Measurements from ENCODE around the gene DCC.

Gene DCC

GRCh38 chr18:53234610-53235009 lies 894.6 kb downstream of the DCC start:
- no peak for DNase-seq (ENCODE audit: low read depth)

- no peak for DNase-seq (ENCODE audit: low read depth)
These were observed 901.2 kb downstream of the DCC start for GRCh38 chr18:53241161-53241560.

- DNase-seq (ENCODE audit: low read depth): no peak
These were observed 913.8 kb downstream of the DCC start for GRCh38 chr18:53253789-53254188.

- DNase-seq (ENCODE audit: low read depth): no peak
These were observed 914.3 kb downstream of the DCC start for GRCh38 chr18:53254265-53254664.

- no peak for DNase-seq (ENCODE audit: low read depth)
These were observed 921.2 kb downstream of the DCC start for GRCh38 chr18:53261241-53261640.

GRCh38 chr18:53266850-53267249 lies 926.9 kb downstream of the DCC start:
- DNase-seq (ENCODE audit: low read depth): no peak

- DNase-seq (ENCODE audit: low read depth): no peak
These were observed 928.5 kb downstream of the DCC start for GRCh38 chr18:53268455-53268854.

GRCh38 chr18:53281406-53281805 lies 941.4 kb downstream of the DCC start:
- DNase-seq (ENCODE audit: low read depth): no peak

- no peak for DNase-seq (ENCODE audit: low read depth)
These were observed 943.7 kb downstream of the DCC start for GRCh38 chr18:53283708-53284107.

GRCh38 chr18:53305461-53305860 lies 965.5 kb downstream of the DCC start:
- DNase-seq (ENCODE audit: low read depth): no peak

- DNase-seq (ENCODE audit: low read depth): no peak
These were observed 979.6 kb downstream of the DCC start for GRCh38 chr18:53319628-53320027.

- no peak for DNase-seq (ENCODE audit: low read depth)
These were observed 982.2 kb downstream of the DCC start for GRCh38 chr18:53322163-53322562.

GRCh38 chr18:53324353-53324752 lies 984.4 kb downstream of the DCC start:
- DNase-seq (ENCODE audit: low read depth): no peak

- DNase-seq (ENCODE audit: low read depth): no peak
These were observed 1020.8 kb downstream of the DCC start for GRCh38 chr18:53360501-53361443.

- no peak for DNase-seq (ENCODE audit: low read depth)
These were observed 1035.6 kb downstream of the DCC start for GRCh38 chr18:53375621-53376020.

GRCh38 chr18:53380063-53380639 lies 1040.2 kb downstream of the DCC start:
- DNase-seq (ENCODE audit: low read depth): peak; percentile 8

GRCh38 chr18:53382870-53383269 lies 1042.9 kb downstream of the DCC start:
- DNase-seq (ENCODE audit: low read depth): no peak

- no peak for DNase-seq (ENCODE audit: low read depth)
These were observed 1045.9 kb downstream of the DCC start for GRCh38 chr18:53385889-53386288.

- no peak for DNase-seq (ENCODE audit: low read depth)
These were observed 1047.6 kb downstream of the DCC start for GRCh38 chr18:53387581-53387980.

GRCh38 chr18:53402670-53403069 lies 1062.7 kb downstream of the DCC start:
- no peak for DNase-seq (ENCODE audit: low read depth)

GRCh38 chr18:53408271-53408670 lies 1068.3 kb downstream of the DCC start:
- DNase-seq (ENCODE audit: low read depth): no peak

- DNase-seq (ENCODE audit: low read depth): no peak
These were observed 1071.5 kb downstream of the DCC start for GRCh38 chr18:53411511-53411910.

- no peak for DNase-seq (ENCODE audit: low read depth)
These were observed 1077.0 kb downstream of the DCC start for GRCh38 chr18:53417003-53417402.

GRCh38 chr18:53421869-53422268 lies 1081.9 kb downstream of the DCC start:
- no peak for DNase-seq (ENCODE audit: low read depth)

All from stromal cell of bone marrow (primary cell).